GM12875 (cell line): ENCODE measurements around the gene PEX11A.

Experiments
- H3K4me3 ChIP-seq: one replicate; pipeline ENCODE4 v1.5.1; 2011; ENCODE audit warnings: low read depth, low read length, control low read depth
- TF ChIP-seq, protein P1 (sequence below): IDR thresholded peaks from 2 replicates; pipeline ENCODE4 v1.5.1; 2011; ENCODE audit warnings: low read depth, mild to moderate bottlenecking, control low read depth, inconsistent platforms, low read length, moderate library complexity, borderline replicate concordance; ENCODE audit not compliant: insufficient read depth

Gene PEX11A

DNA sequence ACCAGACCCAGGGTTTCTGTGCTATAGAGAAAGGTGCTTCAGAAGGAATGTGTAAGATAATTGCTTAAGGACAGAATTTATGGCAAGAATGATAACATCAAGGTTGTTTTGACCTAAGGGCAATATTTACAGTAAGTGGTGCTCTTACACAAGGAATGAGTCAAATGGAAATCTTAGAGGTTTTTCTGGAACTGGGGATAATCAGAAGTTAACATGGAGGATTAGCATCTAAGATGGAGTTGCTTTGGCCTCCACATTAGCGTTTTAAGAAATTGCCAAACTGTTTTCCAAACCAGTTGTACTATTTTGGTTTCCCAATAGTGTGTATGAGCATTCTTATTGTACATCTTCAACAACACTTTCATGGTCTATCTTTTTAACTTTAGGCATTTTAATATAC is 3.1 kb upstream of the PEX11A start:
- H3K4me3 ChIP-seq = no peak overlapping the region
- TF ChIP-seq, protein P1, sequence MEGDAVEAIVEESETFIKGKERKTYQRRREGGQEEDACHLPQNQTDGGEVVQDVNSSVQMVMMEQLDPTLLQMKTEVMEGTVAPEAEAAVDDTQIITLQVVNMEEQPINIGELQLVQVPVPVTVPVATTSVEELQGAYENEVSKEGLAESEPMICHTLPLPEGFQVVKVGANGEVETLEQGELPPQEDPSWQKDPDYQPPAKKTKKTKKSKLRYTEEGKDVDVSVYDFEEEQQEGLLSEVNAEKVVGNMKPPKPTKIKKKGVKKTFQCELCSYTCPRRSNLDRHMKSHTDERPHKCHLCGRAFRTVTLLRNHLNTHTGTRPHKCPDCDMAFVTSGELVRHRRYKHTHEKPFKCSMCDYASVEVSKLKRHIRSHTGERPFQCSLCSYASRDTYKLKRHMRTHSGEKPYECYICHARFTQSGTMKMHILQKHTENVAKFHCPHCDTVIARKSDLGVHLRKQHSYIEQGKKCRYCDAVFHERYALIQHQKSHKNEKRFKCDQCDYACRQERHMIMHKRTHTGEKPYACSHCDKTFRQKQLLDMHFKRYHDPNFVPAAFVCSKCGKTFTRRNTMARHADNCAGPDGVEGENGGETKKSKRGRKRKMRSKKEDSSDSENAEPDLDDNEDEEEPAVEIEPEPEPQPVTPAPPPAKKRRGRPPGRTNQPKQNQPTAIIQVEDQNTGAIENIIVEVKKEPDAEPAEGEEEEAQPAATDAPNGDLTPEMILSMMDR = no peak

DNA sequence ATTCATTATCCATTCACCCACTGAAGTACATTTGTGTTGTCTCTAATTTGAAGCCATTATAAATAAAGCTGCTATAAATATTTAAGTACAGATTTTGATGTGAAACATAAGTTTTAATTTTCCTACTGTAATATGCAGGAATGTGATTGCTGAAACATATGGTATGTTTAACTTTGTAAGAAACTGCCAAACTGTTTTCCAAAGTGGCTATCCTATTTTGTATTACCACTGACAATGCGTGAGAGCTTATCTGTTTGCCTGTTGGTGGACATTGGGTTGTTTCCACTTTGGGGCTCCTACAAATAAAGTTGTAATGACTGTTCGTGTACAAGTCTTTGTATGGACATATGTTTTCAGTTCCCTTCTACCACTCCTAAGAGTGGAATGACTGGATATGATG is 2.5 kb upstream of the PEX11A start:
- H3K4me3 ChIP-seq = no peak overlapping the region
- TF ChIP-seq, protein P1 = no peak

DNA sequence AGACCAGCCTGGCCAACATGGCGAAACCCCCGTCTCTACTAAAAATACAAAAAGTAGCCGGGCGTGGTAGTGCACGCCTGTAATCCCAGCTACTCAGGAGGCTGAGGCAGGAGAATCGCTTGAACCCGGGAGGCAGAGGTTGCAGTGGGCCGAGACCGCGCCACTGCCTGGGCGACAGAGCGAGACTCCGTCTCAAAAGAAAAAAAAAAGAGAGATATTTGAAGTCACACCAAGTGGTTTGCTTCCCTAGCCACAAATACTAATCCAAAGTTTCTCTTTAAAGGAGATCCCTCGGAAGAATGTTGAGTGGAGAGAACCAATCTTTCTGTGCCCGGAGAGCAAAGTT is 651 bp downstream of the PEX11A start:
- peak overlapping the region; percentile 84 for H3K4me3 ChIP-seq

DNA sequence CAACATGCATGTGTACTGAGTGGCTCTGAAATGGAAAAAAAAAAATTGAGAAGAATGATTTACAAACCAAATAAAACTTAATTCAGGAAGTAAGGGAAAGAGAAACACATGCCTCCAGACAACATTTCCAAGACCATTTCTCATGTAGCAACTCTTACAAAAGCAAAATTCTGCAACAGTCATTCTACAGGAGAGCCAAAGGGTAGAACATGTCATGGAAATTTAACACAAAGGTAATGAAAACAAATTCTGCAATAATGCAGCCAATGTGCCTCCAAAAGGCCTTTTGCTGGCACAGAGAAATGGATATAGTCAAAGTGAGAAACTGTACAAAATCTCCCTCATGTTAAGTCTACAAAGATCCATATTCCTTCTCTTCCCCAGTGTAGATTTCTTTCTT is 4.0 kb downstream of the PEX11A start:
- TF ChIP-seq, protein P1 = no peak
- H3K4me3 ChIP-seq = no peak overlapping the region

DNA sequence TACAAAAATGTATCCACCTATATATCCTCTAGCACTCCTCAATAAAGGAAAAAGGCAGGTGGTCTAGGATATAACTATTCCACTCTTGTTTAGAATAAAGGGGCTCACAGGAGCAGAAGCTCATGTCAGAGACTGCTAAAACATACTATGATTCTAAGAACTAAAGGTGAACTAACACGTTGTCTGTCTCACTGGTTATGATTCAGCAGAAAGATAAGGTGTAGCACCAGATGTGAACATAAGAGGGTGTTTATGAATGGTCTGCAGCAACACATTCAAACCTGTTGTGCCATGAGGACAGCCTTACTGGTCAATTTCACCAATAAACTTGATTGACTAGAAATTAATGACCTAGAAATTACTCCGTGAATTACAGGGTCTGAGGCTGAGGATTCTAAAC is 4.6 kb downstream of the PEX11A start:
- TF ChIP-seq, protein P1 = no peak
- no peak overlapping the region for H3K4me3 ChIP-seq

DNA sequence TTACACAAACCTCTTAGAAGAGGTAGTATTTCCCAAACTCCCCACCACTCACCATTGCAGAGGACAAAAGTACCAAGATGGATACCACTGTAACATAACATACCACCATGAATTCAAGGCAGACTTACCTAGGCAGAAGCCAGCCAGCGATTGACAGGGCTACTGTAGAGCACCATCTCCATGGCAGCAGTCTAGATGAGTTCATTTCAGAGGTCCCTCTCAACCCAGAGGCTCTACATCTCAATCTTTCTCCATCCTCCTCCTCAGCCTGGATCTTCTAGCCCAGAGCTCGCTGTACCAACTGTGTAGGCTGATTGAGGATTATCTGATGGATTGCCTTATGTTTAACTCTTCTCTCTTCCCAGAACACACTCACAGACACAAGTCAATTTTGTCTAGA is 9.4 kb downstream of the PEX11A start:
- H3K4me3 ChIP-seq = no peak overlapping the region
- TF ChIP-seq, protein P1 = no peak

DNA sequence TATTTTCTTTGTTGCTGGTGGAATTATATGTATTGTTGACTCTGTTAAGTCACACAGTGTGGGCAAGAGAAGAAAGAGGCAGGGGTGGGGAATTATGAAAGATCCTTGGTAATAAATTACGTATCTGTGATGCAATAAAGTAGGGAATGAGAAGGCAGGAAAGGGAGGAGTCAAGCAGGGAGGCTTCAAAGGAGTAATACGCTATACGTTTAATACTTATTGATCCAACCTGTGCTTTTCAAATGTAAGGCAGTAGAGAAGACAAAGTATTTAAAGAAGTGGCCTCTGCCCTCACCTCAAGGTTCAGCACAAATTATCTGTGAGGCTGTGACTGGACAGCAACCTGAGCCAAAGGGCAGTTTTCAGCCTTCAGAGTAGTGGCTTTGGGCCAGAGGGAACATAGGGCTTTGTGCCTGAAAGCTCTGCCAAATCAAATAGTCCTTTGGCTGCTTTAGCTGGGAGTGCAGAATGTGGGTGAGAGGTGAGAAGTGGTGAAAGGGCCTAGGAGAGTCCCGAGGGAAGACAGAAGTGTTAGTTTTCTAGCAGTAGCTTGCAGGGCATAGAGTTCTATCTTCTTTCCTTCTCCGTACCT is 10.2 kb downstream of the PEX11A start:
- TF ChIP-seq, protein P1 = no peak
- no peak overlapping the region for H3K4me3 ChIP-seq

DNA sequence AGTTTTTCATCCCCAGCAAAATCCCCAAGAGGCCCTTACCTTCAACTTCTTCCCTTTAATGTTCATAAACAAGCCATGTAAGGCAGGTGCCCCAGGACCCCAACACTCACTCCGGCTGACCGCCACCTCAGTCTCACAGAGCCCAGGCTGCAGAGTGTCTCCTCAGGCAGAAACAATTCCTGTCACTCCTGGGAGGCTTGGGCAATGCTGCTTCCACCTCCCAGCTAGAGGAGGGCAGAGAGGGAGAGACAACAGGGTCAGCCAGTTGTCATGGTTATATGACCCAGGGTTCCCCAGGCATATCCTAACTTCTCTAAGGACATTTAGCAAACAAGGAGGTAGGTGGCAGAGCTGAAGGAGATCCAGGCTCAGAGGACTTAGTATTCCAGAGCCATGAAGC is 11.3 kb downstream of the PEX11A start, which contains the start of gene PLIN1:
Gene PLIN1, minus strand, starts transcription at position 156 of the 400 bp plus-strand sequence. CDS start 1,878 bp downstream, outside the sequence.
- H3K4me3 ChIP-seq = no peak within 1 kb of the TSS
- TF ChIP-seq, protein P1 = no peak
